HCT116 (cell line): ENCODE measurements around the gene NUDT16L1. TPM values are rescaled to one million over a fixed set of nuclear protein-coding genes. Genes with fewer than 3 reads are reported as not detected.

ENCODE experiments used
- ATAC-seq: fragments of 200-7000 bp; cut with Tn5 transposase; 2 replicates; pipeline ENCODE4 v1.9.1; 2020; ENCODE audit warnings: mild to moderate bottlenecking, moderate library complexity
- BruUV-seq: library from RNA; stranded (reverse); fragments of 400-500 nt; replicated peaks from 2 replicates; lab custom pipeline; 2021; lab: Mats Ljungman, UMichigan
- CTCF ChIA-PET: fragments of 300-600 bp; sonication (Branson Sonifier 250); formaldehyde crosslinking; loops from one replicate; lab custom pipeline; 2021; ENCODE audit warnings: antibody characterized with exemption; lab: Charles Lee
- POLR2A ChIA-PET: fragments of 300-600, 350-600 bp; sonication (Branson Sonifier 250); formaldehyde crosslinking; loops from one replicate; lab custom pipeline; 2021; ENCODE audit warnings: antibody characterized with exemption; lab: Charles Lee
- RAD21 ChIA-PET, 2 experiments: fragments of 300-600 bp; sonication (Branson Sonifier 250); formaldehyde crosslinking; loops; one replicate each; lab custom pipeline; 2023; ENCODE audit warnings: low total read pairs in 2 of 2; ENCODE audit not compliant: uncharacterized antibody in 2 of 2, unreplicated experiment in 2 of 2, low non-redundant PET in 1 of 2; lab: Charles Lee
- DNase-seq: peaks from one replicate; pipeline ENCODE4 v3.0.0-alpha.2; 2010; ENCODE audit warnings: low read depth, low spot score
- H2AFZ ChIP-seq: fragments of 200-600 bp; shearing (Covaris generic), sonication (generic); 2 replicates; pipeline ENCODE4 v1.6.1; 2017; ENCODE audit warnings: low read depth, mixed run types, mixed read lengths, antibody characterized with exemption, low read length; ENCODE audit not compliant: poor library complexity, severe bottlenecking
- H3K27ac ChIP-seq: 2 replicates; pipeline ENCODE4 v1.5.1; 2012; ENCODE audit warnings: low read depth, low read length
- H3K27me3 ChIP-seq: fragments of 200-600 bp; sonication (generic); 2 replicates; pipeline ENCODE4 v1.6.1; 2016; ENCODE audit warnings: mixed run types, low read length, mixed read lengths; ENCODE audit not compliant: insufficient read depth
- H3K36me3 ChIP-seq, 2 experiments: fragments of 200-500 bp in 1 of 2; fragments of 200-600 bp in 1 of 2; sonication (Bioruptor generic) in 1 of 2; sonication (generic) in 1 of 2; 2 replicates each; pipeline versions ENCODE4 v1.5.1 to v1.6.1; 2014 to 2016; ENCODE audit warnings: low read length in 2 of 2, inconsistent platforms in 1 of 2, mixed read lengths in 1 of 2, mixed run types in 1 of 2; ENCODE audit not compliant: insufficient read depth in 2 of 2, control insufficient read depth in 1 of 2
- H3K4me1 ChIP-seq, 2 experiments: fragments of 200-600 bp in 1 of 2; sonication (generic) in 1 of 2; 2 replicates each; pipeline versions ENCODE4 v1.5.1 to v1.6.1; 2012 to 2017; ENCODE audit warnings: low read length in 2 of 2, inconsistent platforms in 1 of 2, mild to moderate bottlenecking in 1 of 2, mixed read lengths in 1 of 2, mixed run types in 1 of 2, moderate library complexity in 1 of 2; ENCODE audit not compliant: insufficient read depth in 2 of 2, control insufficient read depth in 1 of 2
- H3K4me2 ChIP-seq: fragments of 200-600 bp; sonication (generic); 2 replicates; pipeline ENCODE4 v1.6.1; 2017; ENCODE audit warnings: mixed run types, low read length, mixed read lengths
- H3K4me3 ChIP-seq, 2 experiments: fragments of 200-600 bp in 1 of 2; sonication (generic) in 1 of 2; replicated peaks in 1 of 2; 2 replicates each; pipeline ENCODE4 v1.5.1; 2011 to 2016; ENCODE audit warnings: low read length in 2 of 2, control low read depth in 1 of 2, low read depth in 1 of 2, mild to moderate bottlenecking in 1 of 2, mixed read lengths in 1 of 2, mixed run types in 1 of 2
- H3K79me2 ChIP-seq: fragments of 200-600 bp; sonication (generic); 2 replicates; pipeline ENCODE4 v1.6.1; 2017; ENCODE audit warnings: mild to moderate bottlenecking, mixed run types, low read length, moderate library complexity, mixed read lengths; ENCODE audit not compliant: insufficient read depth
- H3K9ac ChIP-seq: fragments of 200-600 bp; sonication (generic); 2 replicates; pipeline ENCODE4 v1.6.1; 2016; ENCODE audit warnings: low read length, mixed read lengths
- H3K9me2 ChIP-seq: fragments of 200-600 bp; sonication (generic), shearing (Covaris generic); 2 replicates; pipeline ENCODE4 v1.6.1; 2017; ENCODE audit warnings: mixed run types, mild to moderate bottlenecking, moderate library complexity; ENCODE audit not compliant: insufficient read depth
- H3K9me3 ChIP-seq, 2 experiments: fragments of 200-500 bp in 1 of 2; fragments of 200-600 bp in 1 of 2; sonication (Bioruptor generic) in 1 of 2; sonication (generic) in 1 of 2; 2 replicates each; pipeline ENCODE4 v1.6.1; 2014 to 2017; ENCODE audit warnings: low read length in 2 of 2, mixed read lengths in 2 of 2, inconsistent platforms in 1 of 2, low read depth in 1 of 2, mild to moderate bottlenecking in 1 of 2, mixed run types in 1 of 2, moderate library complexity in 1 of 2; ENCODE audit not compliant: control insufficient read depth in 1 of 2, insufficient read depth in 1 of 2
- H4K20me1 ChIP-seq: fragments of 200-600 bp; sonication (generic), shearing (Covaris generic); 2 replicates; pipeline ENCODE4 v1.6.1; 2017; ENCODE audit warnings: mixed run types, mild to moderate bottlenecking, moderate library complexity; ENCODE audit not compliant: insufficient read depth
- CBX3 ChIP-seq: IDR thresholded peaks from 2 replicates; pipeline ENCODE4 v1.6.1; 2012; ENCODE audit warnings: low read depth
- EGR1 ChIP-seq: IDR thresholded peaks from 2 replicates; pipeline ENCODE4 v1.6.1; 2012; ENCODE audit warnings: low read depth
- JUND ChIP-seq: IDR thresholded peaks from 2 replicates; pipeline ENCODE4 v1.6.1; 2012
- POLR2A ChIP-seq: IDR thresholded peaks from 2 replicates; pipeline ENCODE4 v1.7.0; 2011; ENCODE audit warnings: borderline replicate concordance; ENCODE audit not compliant: insufficient read depth, insufficient read length; ENCODE audit errors: extremely low read depth
- SP1 ChIP-seq: IDR thresholded peaks from 2 replicates; pipeline ENCODE4 v1.6.1; 2012; ENCODE audit warnings: low read depth
- TCF7L2 ChIP-seq: IDR thresholded peaks from 2 replicates; pipeline ENCODE4 v1.7.0; 2011; ENCODE audit warnings: borderline replicate concordance, inconsistent platforms; ENCODE audit not compliant: insufficient read depth, insufficient read length; ENCODE audit errors: extremely low read depth
- YY1 ChIP-seq: IDR thresholded peaks from 2 replicates; pipeline ENCODE4 v1.6.1; 2011; ENCODE audit warnings: low read length, low read depth, moderate library complexity, mild to moderate bottlenecking; ENCODE audit not compliant: insufficient replicate concordance; ENCODE audit errors: extremely low read depth
- intact Hi-C: fragments of 100-400 bp; cut with micrococcal nuclease; formaldehyde crosslinking; loops from 2 replicates; pipeline ENCODE4 v1.10.0; 2022
- total RNA-seq: library from RNA; stranded (reverse); gene quantifications from one replicate; pipeline ENCODE4 v1.2.1, GENCODE V29; 2021; ENCODE audit not compliant: unreplicated experiment
- TF ChIP-seq, protein P1 (sequence below), 3 experiments: fragments of 200-600 bp in 1 of 3; sonication (generic) in 1 of 3; IDR thresholded peaks in 2 of 3; conservative IDR thresholded peaks in 1 of 3; 2 replicates each; pipeline ENCODE4 v1.5.1; 2012 to 2017; ENCODE audit warnings: low read depth in 2 of 3, low read length in 2 of 3, antibody characterized with exemption in 1 of 3, borderline replicate concordance in 1 of 3, control low read depth in 1 of 3, mild to moderate bottlenecking in 1 of 3, mixed read lengths in 1 of 3, mixed run types in 1 of 3, moderate library complexity in 1 of 3; ENCODE audit not compliant: insufficient read depth in 1 of 3
- TF ChIP-seq, protein P2 (sequence below): IDR thresholded peaks from 2 replicates; pipeline ENCODE4 v1.6.1; 2012
- TF ChIP-seq, protein P3 (sequence below): IDR thresholded peaks from 2 replicates; pipeline ENCODE4 v1.6.1; 2012

NUDT16L1 gene
- total RNA-seq, 1 experiment from 2014 or later: 23.4 TPM

DNA sequence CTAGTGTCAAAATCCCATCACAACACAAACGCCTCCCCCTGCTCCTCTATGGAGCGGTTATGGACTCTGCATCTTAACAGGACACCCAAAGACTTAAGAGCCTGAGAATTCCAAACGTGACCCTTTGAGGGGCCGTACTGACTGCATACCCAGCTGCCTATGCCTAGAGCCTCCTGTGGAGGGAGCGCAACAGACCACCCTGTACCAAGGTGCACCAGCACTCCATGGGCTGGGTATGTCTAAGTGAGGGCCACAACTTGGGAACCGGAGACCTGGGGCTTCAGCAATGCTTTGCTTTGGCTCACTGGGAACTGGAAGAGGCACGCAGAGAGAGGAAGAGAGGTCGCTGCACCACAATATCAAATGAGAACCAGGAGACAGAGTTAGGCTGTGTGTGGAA, 35.3 kb downstream of the NUDT16L1 start:
- Histone ChIP-seq H3K4me3 (no peak overlapping the region), H3K9ac (no peak overlapping the region), H3K27ac (no peak overlapping the region), H2AFZ (no peak overlapping the region), H3K9me2 (no peaks in the 10 kb centered on the region), H3K4me1 (peaks cover 0 to 8% of the 10 kb centered on the region in 2 experiments; a peak in 2 of 4 replicates), H3K79me2 (peaks cover 27% of the 10 kb centered on the region), H3K27me3 (no peaks in the 10 kb centered on the region), H3K36me3 (peaks cover 3 to 25% of the 10 kb centered on the region in 2 experiments; a peak in 3 of 4 replicates), H3K4me2 (no peak overlapping the region), H4K20me1 (no peaks in the 10 kb centered on the region), H3K9me3 (no peaks in the 10 kb centered on the region)
- ChIA-PET RAD21 (no interaction called here), POLR2A (no interaction called here), CTCF (no interaction called here)
- intact Hi-C loops: no loop called here
- DNase-seq: no peak
- ATAC-seq: no peak
- TF ChIP-seq YY1: no peak
- no peak for TF ChIP-seq EGR1
- no peak for TF ChIP-seq JUND
- TF ChIP-seq TCF7L2: no peak
- no TSS peak for BruUV-seq

DNA sequence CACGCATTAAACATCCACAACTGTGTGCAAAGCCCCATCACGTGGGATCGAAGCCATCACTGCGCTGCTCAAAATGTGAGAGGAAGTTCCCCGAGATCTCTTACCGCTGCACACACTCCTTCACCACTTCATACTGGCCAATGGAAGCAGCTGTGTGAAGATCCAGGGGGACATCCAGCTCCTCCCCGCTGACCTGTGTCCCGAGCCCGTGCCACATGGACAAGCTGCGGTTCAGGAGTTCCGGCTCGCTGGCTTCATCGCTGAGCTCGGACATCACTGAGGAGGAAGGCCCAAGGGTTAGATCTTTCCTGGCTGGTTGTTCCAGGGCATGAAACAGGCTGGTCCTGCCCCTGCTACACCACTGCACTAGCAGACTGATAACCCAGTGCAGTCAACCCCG, 36.5 kb downstream of the NUDT16L1 start:
- intact Hi-C loops: loop anchor here (5.0 kb wide), 2 partner anchors 212 to 227 kb away; partner anchors contain the start of gene SEC14L5
- Histone ChIP-seq H4K20me1 (no peaks in the 10 kb centered on the region), H3K27me3 (no peaks in the 10 kb centered on the region), H3K9ac (no peak overlapping the region), H3K4me1 (peaks cover 0 to 14% of the 10 kb centered on the region in 2 experiments; a peak in 2 of 4 replicates), H3K4me2 (no peak overlapping the region), H2AFZ (no peak overlapping the region), H3K9me2 (no peaks in the 10 kb centered on the region), H3K79me2 (peaks cover 29% of the 10 kb centered on the region), H3K36me3 (peaks cover 3 to 25% of the 10 kb centered on the region in 2 experiments; a peak in 3 of 4 replicates), H3K4me3 (no peak overlapping the region), H3K9me3 (no peaks in the 10 kb centered on the region), H3K27ac (no peak overlapping the region)
- DNase-seq (no peak), ATAC-seq (no peak)
- POLR2A ChIA-PET: no interaction called here
- CTCF ChIA-PET: no interaction called here
- no peak for TF ChIP-seq CBX3
- no peak for TF ChIP-seq POLR2A
- TF ChIP-seq, protein P1, sequence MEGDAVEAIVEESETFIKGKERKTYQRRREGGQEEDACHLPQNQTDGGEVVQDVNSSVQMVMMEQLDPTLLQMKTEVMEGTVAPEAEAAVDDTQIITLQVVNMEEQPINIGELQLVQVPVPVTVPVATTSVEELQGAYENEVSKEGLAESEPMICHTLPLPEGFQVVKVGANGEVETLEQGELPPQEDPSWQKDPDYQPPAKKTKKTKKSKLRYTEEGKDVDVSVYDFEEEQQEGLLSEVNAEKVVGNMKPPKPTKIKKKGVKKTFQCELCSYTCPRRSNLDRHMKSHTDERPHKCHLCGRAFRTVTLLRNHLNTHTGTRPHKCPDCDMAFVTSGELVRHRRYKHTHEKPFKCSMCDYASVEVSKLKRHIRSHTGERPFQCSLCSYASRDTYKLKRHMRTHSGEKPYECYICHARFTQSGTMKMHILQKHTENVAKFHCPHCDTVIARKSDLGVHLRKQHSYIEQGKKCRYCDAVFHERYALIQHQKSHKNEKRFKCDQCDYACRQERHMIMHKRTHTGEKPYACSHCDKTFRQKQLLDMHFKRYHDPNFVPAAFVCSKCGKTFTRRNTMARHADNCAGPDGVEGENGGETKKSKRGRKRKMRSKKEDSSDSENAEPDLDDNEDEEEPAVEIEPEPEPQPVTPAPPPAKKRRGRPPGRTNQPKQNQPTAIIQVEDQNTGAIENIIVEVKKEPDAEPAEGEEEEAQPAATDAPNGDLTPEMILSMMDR (IDR thresholded peaks at IDR 0.05 in 2 of 3, conservative IDR thresholded peaks at IDR 0.05 in 1 of 3; ENCODE audit: borderline replicate concordance in 1 of 3, insufficient read depth in 1 of 3, low read depth in 2 of 3, low read length in 2 of 3): no peak
- TF ChIP-seq TCF7L2: no peak
- no peak for TF ChIP-seq JUND
- TF ChIP-seq, protein P2, sequence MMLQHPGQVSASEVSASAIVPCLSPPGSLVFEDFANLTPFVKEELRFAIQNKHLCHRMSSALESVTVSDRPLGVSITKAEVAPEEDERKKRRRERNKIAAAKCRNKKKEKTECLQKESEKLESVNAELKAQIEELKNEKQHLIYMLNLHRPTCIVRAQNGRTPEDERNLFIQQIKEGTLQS: no peak
- no peak for TF ChIP-seq SP1
- TF ChIP-seq EGR1: no peak
- TF ChIP-seq, protein P3, sequence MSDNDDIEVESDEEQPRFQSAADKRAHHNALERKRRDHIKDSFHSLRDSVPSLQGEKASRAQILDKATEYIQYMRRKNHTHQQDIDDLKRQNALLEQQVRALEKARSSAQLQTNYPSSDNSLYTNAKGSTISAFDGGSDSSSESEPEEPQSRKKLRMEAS: no peak
- RAD21 ChIA-PET: no interaction called here
- no TSS peak for BruUV-seq
